ENCODE results near the gene STK16. TPM values are rescaled to one million over a fixed set of nuclear protein-coding genes. Genes with fewer than 3 reads are reported as not detected.
A peak's percentile ranks its signal among the peaks of the same experiment; 100 is the strongest.

STK16 gene
- total RNA-seq, 1 donor from 2014 or later = 31.0 TPM

DNA sequence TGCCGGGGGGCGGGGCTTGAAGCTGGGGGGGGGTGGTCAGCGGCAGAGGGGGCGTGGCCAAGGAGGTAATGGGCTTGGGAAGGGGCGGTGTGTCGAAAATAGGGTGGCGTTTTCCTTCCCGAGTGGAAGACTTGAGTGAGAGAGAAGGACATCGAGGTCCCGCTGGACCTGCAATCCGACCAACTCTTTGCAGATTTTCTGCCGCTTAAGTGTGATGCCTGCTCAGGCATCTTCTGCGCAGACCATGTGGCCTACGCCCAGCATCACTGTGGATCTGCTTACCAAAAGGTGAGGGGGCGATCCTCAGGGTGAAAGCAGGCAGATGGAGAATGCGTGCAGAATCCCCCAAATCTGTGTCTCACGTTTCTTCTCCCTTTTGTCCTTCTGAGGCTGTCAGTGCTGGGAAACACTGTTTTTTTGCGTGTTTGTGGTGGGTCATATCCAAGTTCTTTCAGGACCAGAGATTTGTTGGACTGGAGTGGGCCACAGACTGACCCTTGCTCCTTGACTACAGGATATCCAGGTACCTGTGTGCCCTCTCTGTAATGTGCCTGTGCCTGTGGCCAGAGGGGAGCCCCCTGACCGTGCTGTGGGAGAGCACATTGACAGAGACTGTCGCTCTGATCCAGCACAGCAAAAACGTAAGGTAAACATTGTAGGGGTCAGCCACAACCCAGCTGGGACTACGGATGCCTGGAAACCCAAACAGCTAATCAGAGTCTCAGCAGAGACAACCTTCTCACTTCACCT lies 38.0 kb upstream of the STK16 start:
- TF ChIP-seq, protein P1, sequence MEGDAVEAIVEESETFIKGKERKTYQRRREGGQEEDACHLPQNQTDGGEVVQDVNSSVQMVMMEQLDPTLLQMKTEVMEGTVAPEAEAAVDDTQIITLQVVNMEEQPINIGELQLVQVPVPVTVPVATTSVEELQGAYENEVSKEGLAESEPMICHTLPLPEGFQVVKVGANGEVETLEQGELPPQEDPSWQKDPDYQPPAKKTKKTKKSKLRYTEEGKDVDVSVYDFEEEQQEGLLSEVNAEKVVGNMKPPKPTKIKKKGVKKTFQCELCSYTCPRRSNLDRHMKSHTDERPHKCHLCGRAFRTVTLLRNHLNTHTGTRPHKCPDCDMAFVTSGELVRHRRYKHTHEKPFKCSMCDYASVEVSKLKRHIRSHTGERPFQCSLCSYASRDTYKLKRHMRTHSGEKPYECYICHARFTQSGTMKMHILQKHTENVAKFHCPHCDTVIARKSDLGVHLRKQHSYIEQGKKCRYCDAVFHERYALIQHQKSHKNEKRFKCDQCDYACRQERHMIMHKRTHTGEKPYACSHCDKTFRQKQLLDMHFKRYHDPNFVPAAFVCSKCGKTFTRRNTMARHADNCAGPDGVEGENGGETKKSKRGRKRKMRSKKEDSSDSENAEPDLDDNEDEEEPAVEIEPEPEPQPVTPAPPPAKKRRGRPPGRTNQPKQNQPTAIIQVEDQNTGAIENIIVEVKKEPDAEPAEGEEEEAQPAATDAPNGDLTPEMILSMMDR (IDR thresholded peaks at IDR 0.05) = no peak
- peaks cover 28% of the 10 kb centered on the region for H3K4me1 Mint-ChIP-seq
- intact Hi-C loops (cut with micrococcal nuclease) = loop anchor here (2.0 kb wide), 5 partner anchors 37 to 639 kb away; partner anchors contain the start of genes CNOT9, GLB1L, STK16 and TTLL4
- peaks cover 20% of the 10 kb centered on the region for H3K36me3 Mint-ChIP-seq (ENCODE audit: low read depth)
- no peaks in the 10 kb centered on the region for H3K9me3 Mint-ChIP-seq
- ATAC-seq (ENCODE audit: low read depth) (no peak), DNase-seq (no peak)
- no peaks in the 10 kb centered on the region for H3K27me3 Mint-ChIP-seq
- H3K27ac Mint-ChIP-seq = peak overlapping the region; percentile 95
- ChIA-PET POLR2A (interaction anchor here (0.6 to 5.3 kb wide), 23 partner anchors 10 to 548 kb away, joined by 3 to 98 read pairs (median 7); partner anchors contain the start of genes ABCB6, ANKZF1, ATG9A and BCS1L), CTCF (interaction anchor here (1.5 to 1.9 kb wide), 2 partner anchors 32 to 88 kb away, joined by 6 to 12 read pairs; partner anchors contain the start of gene CNPPD1)
- peak overlapping the region; percentile 88 for H3K4me3 Mint-ChIP-seq

DNA sequence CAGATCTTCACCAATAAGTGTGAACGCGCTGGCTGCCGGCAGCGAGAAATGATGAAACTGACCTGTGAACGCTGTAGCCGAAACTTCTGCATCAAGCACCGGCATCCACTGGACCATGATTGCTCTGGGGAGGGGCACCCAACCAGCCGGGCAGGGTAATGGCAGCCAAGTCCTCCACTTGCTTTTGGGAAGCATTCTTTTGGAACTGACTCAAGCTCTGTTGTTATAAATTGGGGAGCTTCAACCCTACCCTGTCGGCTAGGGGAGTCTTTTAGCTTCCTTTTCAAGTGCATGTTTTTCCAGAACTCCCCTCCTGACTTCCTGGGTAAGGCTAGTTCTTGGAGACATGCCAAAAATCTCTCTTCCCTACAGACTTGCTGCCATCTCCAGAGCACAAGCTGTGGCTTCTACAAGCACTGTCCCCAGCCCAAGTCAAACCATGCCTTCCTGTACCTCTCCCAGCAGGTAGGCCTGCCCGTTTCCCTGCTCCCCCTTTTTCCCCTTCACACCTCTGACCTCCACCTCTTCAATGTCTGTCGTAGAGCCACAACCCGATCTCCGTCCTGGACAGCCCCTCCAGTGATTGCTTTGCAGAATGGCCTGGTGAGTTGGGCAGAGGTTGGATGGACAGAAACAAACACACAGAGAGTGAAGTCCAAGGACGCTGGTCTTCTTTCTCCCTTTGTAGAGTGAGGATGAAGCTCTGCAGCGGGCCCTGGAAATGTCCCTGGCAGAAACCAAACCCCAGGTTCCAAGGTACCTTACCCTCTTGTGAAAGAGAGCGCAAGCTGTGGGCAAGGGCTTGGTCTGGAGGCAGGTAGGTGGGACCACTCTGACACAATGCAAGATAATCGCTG lies 37.2 kb upstream of the STK16 start:
- TF ChIP-seq, protein P1 (IDR thresholded peaks at IDR 0.05) = no peak
- peaks cover 28% of the 10 kb centered on the region for H3K4me1 Mint-ChIP-seq
- peaks cover 22% of the 10 kb centered on the region for H3K36me3 Mint-ChIP-seq (ENCODE audit: low read depth)
- intact Hi-C loops (cut with micrococcal nuclease) = loop anchor here (2.0 kb wide), 5 partner anchors 37 to 639 kb away; partner anchors contain the start of genes CNOT9, GLB1L, STK16 and TTLL4
- no peak for DNase-seq
- no peak for ATAC-seq (ENCODE audit: low read depth)
- H3K4me3 Mint-ChIP-seq = peak overlapping the region; percentile 24
- H3K9me3 Mint-ChIP-seq = no peaks in the 10 kb centered on the region
- H3K27ac Mint-ChIP-seq = peak overlapping the region; percentile 36
- ChIA-PET POLR2A (interaction anchor here (0.6 to 5.3 kb wide), 10 partner anchors 11 to 71 kb away, joined by 3 to 98 read pairs (median 16); partner anchors contain the start of genes ABCB6, ANKZF1, ATG9A and CNPPD1), CTCF (interaction anchor here (1.1 to 2.5 kb wide), 3 partner anchors 9 to 87 kb away, joined by 5 to 8 read pairs (median 6); no protein-coding TSS in a partner anchor)
- no peaks in the 10 kb centered on the region for H3K27me3 Mint-ChIP-seq

DNA sequence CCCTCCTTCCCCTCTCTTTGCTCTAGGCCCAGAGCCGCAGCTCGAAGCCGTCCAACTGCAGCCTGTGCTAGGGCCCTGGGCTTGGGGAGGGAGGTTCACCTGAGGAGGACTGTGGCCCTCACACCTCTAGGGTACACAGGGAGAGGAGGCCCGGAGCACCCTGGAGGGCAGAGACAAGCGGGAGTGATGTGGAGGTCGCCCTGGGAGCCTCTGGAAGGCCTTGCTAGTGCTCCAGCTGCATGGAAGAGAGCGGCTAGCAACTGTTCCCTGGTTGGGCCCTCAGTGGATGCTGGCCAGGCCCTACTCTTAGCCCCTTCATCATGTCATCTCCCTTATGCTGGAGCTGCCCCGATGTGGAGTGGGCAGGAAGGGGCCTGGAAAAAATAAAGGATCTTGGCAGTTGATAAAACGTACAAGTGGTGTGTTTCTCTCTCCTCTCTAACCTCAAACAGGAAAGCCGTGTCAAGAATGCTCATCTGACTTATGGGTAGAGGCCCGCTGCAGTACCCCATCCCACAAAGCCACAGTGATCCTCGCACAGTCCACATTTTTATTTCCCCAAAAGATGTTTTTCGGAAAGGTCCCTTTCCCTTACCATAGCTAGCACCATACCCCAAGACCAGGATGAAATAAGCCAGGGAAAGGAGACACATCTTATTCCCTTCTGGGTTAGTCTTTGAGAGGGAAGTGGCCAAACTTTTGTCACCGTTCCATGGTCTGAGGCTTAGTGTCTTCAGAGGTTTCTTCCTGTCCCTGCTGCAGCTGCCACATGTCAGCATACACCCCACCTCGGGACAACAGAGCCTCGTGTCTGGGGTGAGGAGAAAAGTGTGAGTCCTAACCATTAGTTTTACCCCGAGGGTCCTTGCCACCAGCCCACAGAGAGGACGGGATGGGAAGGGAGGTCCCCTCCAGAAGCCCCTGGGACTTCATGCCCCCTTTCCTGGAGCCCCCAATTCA lies 35.8 kb upstream of the STK16 start:
- DNase-seq (no peak), ATAC-seq (ENCODE audit: low read depth) (no peak)
- H3K36me3 Mint-ChIP-seq (ENCODE audit: low read depth) = peaks cover 33% of the 10 kb centered on the region
- H3K4me3 Mint-ChIP-seq = no peak overlapping the region
- intact Hi-C loops (cut with micrococcal nuclease) = no loop called here
- TF ChIP-seq, protein P1 (IDR thresholded peaks at IDR 0.05) = no peak
- H3K4me1 Mint-ChIP-seq = peaks cover 28% of the 10 kb centered on the region
- no peaks in the 10 kb centered on the region for H3K27me3 Mint-ChIP-seq
- ChIA-PET CTCF (interaction anchor here (1.1 to 2.5 kb wide), 2 partner anchors 8 to 38 kb away, joined by 5 to 8 read pairs; no protein-coding TSS in a partner anchor), POLR2A (interaction anchor here (1.2 to 5.3 kb wide), 2 partner anchors 9 to 33 kb away, joined by 3 to 98 read pairs; partner anchors contain the start of genes ABCB6, CNPPD1 and RETREG2)
- H3K9me3 Mint-ChIP-seq = no peaks in the 10 kb centered on the region
- no peak overlapping the region for H3K27ac Mint-ChIP-seq

DNA sequence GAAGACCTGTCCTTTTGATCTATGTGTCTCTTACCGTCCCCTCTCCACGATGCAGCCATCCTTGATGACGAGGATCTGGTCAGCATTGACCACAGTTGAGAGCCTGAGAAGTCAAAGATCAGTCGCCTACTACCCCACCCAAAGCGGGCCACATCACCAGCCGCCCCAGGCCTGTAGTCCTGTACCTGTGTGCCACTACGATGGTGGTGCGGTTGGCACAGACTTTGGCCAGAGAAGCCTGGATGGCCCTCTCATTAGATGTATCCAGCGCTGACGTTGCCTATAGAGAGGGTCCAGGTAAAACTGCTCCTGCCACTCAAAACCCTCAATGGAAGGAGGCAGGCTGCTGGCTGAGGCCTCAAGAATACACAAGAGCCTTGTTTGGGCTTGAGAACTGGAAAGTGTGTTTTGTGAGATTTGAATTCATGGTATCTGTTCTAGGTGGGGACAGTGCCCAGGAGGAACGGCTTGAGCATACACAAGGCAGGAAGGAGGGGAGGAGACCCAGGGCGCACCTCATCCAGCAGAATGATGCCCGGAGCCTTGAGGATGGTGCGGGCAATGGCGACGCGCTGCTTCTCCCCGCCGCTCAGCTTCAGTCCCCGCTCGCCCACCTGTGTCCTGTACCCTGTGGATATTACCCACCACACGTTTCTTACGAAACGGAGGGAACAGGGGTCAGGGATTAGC lies 34.9 kb upstream of the STK16 start:
- H3K36me3 Mint-ChIP-seq (ENCODE audit: low read depth) = peaks cover 37% of the 10 kb centered on the region
- H3K27me3 Mint-ChIP-seq = no peaks in the 10 kb centered on the region
- intact Hi-C loops (cut with micrococcal nuclease) = no loop called here
- ATAC-seq (ENCODE audit: low read depth) (no peak), DNase-seq (no peak)
- H3K4me3 Mint-ChIP-seq = no peak overlapping the region
- H3K4me1 Mint-ChIP-seq = peaks cover 28% of the 10 kb centered on the region
- H3K9me3 Mint-ChIP-seq = no peaks in the 10 kb centered on the region
- no peak overlapping the region for H3K27ac Mint-ChIP-seq
- ChIA-PET CTCF (interaction anchor here (1.3 to 2.5 kb wide), 3 partner anchors 35 to 64 kb away, joined by 3 to 8 read pairs (median 6); no protein-coding TSS in a partner anchor), POLR2A (interaction anchor here (1.2 to 5.3 kb wide), 2 partner anchors 8 to 34 kb away, joined by 3 to 98 read pairs; partner anchors contain the start of genes ABCB6, CNPPD1 and RETREG2)
- TF ChIP-seq, protein P1 (IDR thresholded peaks at IDR 0.05) = no peak
